ENCODE results near the gene EFCAB8.

DNA sequence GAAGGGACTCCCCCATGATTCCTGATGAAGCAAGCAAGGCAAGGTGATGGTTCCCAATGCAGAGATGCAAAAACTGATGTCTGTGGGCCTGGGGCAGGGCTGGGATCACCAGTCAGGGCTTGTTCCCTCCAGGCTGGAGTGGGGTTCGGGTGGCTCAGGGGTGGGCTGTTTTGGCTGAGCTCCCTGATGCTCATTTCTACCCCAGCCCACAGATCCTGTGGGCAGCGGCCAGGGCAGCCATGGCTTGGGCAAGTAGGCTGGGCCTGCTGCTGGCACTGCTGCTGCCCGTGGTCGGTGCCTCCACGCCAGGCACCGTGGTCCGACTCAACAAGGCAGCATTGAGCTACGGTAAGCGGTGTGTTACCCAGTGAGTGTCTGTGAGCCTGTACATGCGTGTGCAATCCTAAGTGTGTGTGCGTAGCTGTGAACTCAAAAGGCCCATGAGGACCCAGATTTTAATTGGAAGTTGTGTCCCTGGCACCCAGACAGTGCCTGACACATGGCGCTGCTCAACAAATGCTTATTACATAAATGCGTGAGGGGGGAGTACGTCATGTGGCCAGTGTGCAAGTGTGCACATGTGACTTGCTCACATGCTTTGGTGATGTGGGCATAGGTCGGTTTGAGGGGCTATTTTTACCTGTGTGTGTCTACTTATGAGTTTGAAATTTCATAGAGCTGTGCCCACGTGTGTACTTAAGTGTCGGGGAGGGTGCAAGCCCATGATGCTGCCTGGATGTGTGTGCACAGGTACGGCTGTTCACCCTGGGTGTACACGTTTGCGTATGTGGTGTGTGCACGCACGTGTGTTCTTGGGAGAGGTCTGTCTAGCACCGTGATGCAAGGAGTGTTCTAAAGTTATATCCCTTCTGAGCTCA, 149.9 kb downstream of the EFCAB8 start:
- TF ChIP-seq EGR1 (IDR thresholded peaks at IDR 0.05), result no peak
- no peak for TF ChIP-seq ZBTB7A (IDR thresholded peaks at IDR 0.05; ENCODE audit: low read depth)
- TF ChIP-seq TEAD4 (IDR thresholded peaks at IDR 0.05), result no peak
- TF ChIP-seq NFIC (IDR thresholded peaks at IDR 0.05), result no peak
- no peak for TF ChIP-seq TCF12 (IDR thresholded peaks at IDR 0.05; ENCODE audit: low read depth)
- TF ChIP-seq RAD21 (IDR thresholded peaks at IDR 0.05; ENCODE audit: low read depth), result no peak
- TF ChIP-seq CEBPB (IDR thresholded peaks at IDR 0.05), result no peak

Measured in Ishikawa (cell line).